Right lung (tissue), 10 donors: ENCODE results near the gene MCIDAS. TPM values are rescaled to one million over a fixed set of nuclear protein-coding genes. Genes with fewer than 3 reads are reported as not detected.

Source experiments
- DNase-seq, 2 donors: peaks; one replicate each; pipeline ENCODE4 v3.0.0-alpha.2; 2013
- long read RNA-seq, 8 donors: transcript quantifications; one replicate each; lab custom pipeline, GENCODE V29; 2026
- polyA plus RNA-seq, 5 donors: library from polyadenylated mRNA; unstranded; fragments of 120-200 nt; gene quantifications; one replicate each; pipeline versions ENCODE4 v1.2.1 to v1.2.3, GENCODE V29; 2013; ENCODE audit warnings: inconsistent platforms in 1 of 5, low replicate concordance in 1 of 5; ENCODE audit not compliant: insufficient read length in 5 of 5, insufficient read depth in 1 of 5

The MCIDAS gene
- 1 to 10 TPM in 4 of 5 donors, under 1 TPM in 1; 0.86 to 2.5 (median 1.5) TPM for polyA plus RNA-seq
- long read RNA-seq, donor 1 = 0 reads
- long read RNA-seq, donor 2 = 0 reads
- long read RNA-seq, donor 3 = 0 reads
- long read RNA-seq, donor 4 = 0 reads
- long read RNA-seq, donor 5 = 0 reads
- long read RNA-seq, donor 6, partial matches to known transcripts = 0 of 2 reads
- long read RNA-seq, donor 6, other reads (novel, unspliced or antisense) = 0 of 2 reads
- long read RNA-seq, donor 7 = 0 reads
- long read RNA-seq, donor 8 = 0 reads

GRCh38 chr5:55226934-55227663 lies at the start of gene MCIDAS:
Gene MCIDAS, minus strand, starts transcription at chr5:55227315. Its CDS starts 177 bp downstream, at chr5:55227138.
- DNase-seq = peak in 1 of 2 donors; percentile 31

DNA sequence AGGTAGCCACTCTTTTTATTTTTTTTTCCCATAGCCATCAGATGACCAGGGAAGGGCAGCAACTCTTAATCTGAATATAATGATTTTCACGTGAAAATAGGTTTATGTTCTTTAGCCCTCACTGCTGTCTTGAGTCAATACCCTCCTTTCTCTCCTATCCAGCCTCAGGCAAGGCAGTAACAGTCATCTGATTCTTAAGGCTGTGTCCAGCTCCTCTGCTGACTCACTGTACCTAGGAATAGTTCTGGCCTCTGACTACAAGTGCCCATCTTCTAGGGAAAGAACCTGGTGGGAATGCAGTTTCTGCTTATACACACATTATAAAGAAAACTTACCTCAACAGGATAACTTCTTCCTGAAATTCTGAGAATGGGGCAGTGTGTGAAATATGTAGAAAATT lies 49.7 kb upstream of the MCIDAS start:
- no peak for DNase-seq

GRCh38 chr5:55258339-55258738 lies 31.2 kb upstream of the MCIDAS start:
- DNase-seq = no peak

DNA sequence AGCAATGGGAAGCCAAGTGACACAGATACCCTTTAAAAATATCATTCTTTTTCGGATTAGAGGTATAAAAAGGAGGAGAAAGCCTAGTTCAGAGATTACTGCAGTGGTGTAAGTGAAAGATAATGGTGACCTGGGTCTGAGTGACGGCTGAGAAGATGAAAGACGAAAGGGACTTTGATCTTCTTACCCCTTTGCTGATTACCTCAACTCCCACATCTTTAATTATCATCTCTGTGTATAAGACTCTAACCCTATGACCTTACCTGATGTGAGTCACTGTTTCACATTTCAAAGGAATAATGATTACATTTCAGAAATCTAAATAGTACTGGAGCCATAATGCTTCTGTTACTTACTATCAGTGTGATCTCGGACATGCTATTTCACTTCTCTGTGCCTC lies 27.7 kb upstream of the MCIDAS start:
- no peak for DNase-seq

- DNase-seq = no peak
These were observed 22.9 kb upstream of the MCIDAS start for GRCh38 chr5:55250064-55250463.

GRCh38 chr5:55241746-55242145 lies 14.6 kb upstream of the MCIDAS start:
- peak in 1 of 2 donors; percentile 44 for DNase-seq

- no peak for DNase-seq
These were observed 9.7 kb upstream of the MCIDAS start for GRCh38 chr5:55236800-55237199.

DNA sequence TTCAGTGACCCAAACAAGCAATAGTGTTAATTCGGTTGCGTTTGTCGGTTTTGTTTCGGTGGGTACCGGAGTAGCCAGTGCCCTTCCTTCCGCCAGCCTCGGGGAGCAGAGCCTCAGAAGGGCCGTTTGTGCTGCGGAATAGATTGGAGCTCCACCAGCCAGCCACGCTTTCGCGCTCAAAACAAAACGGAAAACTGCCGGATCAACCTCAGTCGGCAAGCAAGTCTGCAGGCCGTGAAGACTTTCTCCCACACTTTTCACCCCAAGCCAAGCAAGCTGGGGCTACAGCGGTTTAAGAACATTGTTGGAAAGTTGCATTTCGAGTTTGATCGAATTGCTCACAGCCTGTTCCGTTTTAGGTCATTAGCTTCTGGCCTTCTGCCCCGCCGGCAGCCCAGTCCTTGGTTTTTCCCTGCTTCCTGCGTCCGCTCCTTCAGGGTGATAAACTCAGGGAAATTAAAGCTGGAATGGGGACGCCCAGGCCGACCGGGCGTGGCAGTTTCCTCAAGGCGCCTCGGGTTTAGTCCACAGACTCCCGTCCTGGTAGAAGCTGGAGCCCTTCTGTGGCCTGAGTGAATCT lies 7.1 kb upstream of the MCIDAS start:
- DNase-seq = no peak

- peak in 1 of 2 donors; percentile 67 for DNase-seq
These were observed 6.1 kb upstream of the MCIDAS start, which contains the start of gene CCNO for GRCh38 chr5:55232985-55233928. Gene CCNO, minus strand, starts transcription at chr5:55233608. Its CDS starts 85 bp downstream, at chr5:55233523.

- no peak for DNase-seq
These were observed 5.3 kb upstream of the MCIDAS start for GRCh38 chr5:55232271-55232984.

DNA sequence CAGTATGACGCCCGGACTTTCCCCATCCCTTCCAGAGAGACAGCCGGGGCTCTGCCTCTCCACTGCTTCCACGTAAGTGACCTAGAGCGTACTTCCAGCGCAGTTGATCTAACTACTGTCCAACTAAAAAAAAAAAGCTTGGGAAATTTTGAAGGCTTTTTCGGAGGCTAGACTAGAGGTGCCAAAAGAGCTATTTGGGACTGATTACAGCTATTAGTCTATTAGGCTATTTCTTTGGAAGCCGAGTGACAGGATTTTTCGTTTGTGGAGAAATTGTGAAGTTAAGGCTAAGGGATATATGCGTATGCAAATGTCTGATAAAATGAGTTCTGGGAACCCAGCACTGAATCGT lies 4.8 kb upstream of the MCIDAS start:
- DNase-seq = no peak

DNA sequence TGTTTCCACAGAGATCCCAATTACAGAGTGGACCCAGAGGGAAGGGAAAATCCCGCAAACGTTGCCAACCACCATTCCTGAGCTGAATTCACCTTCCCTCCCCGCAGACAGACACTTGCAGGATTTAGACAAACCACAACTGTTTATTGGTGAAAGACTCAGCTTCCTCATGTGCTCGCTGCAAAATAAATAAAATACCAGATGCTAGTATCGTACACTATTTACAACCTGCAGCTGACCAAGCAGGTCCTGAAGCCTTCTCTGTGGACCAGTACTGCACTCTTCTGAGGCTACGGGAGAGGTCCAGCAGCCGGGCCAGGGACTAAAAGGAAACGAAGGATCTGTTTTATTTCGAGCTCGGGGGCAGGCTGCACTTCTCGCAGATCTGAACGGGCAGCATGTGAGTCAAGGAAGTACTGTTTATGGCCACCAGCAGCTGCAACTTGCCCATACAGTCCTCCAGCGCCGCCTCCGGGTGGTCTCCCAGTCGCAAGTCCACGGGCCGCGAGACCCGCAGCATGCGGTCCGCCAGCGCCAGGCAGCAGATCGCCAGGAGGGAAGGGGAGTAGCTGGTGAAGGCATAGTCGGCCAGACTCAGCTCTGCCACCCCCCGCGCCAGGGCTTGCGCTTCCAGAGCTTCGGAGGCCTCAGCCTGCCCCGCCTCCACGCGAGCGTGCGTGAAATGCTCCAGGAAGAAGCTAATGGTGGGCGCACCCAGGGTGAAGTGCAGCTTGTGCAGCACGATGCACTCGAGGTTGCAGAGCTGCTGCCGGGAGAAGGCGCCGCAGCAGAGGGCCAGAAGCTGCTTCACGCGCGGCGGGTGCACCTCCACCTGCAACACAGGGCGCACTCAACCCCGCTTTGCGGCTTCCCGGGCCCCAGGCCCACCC lies 4.2 kb upstream of the MCIDAS start:
- DNase-seq = no peak

DNA sequence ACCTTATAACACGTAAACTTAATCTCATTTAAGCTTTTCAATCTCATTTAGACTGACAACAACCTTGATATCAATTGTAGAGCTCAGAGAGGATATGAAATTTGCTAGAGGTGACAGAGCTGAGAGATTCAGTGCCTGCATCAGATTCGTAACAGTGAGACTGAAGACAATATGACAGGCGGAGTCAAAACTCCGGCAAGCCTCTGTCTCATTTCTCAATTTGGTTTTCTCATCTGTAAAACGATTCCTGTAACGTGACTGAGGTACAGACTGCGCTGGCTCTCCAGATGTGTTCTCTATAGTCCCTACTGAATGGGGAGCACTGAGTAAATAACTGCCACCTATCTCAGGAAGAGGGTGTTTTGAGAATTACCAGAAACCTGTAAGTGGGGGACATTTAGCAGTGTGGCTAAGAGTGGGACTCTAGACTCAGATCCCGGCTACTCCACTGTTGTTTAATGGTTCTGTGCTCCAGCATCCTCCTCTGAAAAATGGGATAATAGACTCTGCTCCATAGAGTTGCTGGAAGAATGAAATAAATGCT lies 3.0 kb upstream of the MCIDAS start:
- DNase-seq = no peak

GRCh38 chr5:55227664-55228430 lies 732 bp upstream of the MCIDAS start:
- no peak for DNase-seq

DNA sequence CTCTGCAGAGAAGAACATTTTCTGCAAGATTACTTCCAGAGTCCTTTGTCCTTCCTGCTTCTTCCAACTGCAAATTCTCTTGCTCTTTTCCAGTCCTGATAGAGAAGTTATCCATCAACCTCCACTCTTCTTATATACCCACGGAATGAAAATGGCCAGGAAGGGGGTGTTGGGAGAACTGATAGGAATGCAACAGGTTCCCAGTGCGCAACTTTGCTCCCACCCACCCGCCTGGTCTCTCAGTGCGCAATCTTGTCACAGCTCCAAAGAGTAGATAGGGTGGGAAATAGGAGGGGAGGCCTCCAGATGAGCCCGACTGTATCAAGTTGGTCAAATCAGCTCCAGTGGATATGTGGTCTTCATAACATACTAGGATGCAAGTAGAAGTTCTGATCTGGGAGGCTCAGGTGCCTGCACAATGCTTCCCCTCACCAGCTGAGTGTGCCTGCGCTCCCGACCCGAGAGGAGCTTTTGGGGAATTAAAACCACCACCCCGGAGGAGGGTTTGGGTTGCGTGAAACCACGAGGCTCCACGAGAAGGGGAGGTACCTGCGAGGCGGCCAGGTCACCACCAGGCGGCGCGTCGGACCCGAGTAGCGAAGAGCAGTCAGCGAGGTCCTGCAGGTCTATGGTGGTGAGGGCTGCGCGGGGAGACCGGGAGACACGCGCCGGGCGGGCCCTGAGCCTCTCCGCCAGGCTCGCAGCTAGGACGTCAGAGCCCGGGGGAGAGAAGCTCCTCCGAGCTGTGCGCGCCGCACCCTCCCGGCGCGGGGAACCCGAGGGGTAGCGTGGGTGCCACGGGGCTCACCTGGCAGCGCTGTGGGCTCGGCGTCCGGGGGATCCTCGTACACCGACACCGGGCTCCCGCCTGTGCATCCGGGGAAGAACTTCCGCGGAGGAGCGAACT lies 835 bp downstream of the MCIDAS start:
- DNase-seq = peak in 1 of 2 donors; percentile 43

GRCh38 chr5:55225346-55225745 lies 1.8 kb downstream of the MCIDAS start:
- no peak for DNase-seq

DNA sequence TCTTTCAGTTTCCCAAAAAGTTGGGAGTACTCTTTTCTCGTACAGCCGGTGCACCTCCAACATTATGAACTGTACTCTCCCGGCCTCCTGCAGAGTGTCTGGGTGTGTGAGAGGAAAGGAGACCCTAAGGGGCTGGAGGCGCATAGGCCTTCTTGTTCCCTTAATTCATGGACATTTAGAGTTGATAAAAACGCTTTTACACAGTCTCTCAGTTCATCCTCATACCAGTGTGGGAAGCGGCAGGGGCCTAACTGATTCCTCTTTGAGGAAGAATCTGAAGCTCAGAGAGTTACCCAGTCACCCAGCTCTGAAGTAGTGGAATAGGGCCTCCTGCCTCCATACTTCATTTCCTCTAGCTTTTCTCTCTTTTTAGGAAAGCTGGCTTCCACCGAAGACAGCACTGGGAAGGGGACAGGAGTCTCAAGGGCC lies 3.3 kb downstream of the MCIDAS start:
- DNase-seq = no peak
